HG02938 (cell line): ENCODE results near the gene SGTA.

Source experiments
- ATAC-seq: cut with Tn5 transposase; IDR thresholded peaks from one replicate; pipeline ENCODE4 v1.9.1; 2021; ENCODE audit warnings: mild to moderate bottlenecking, moderate library complexity; ENCODE audit not compliant: unreplicated experiment

Gene SGTA

GRCh38 chr19:2756921-2757881, 25.9 kb downstream of the SGTA start:
- ATAC-seq, result no peak

GRCh38 chr19:2756477-2756876, 26.6 kb downstream of the SGTA start:
- no peak for ATAC-seq

- ATAC-seq, result no peak
These were observed 27.3 kb downstream of the SGTA start for GRCh38 chr19:2755811-2756210.

GRCh38 chr19:2755448-2755705, 27.7 kb downstream of the SGTA start:
- no peak for ATAC-seq

- no peak for ATAC-seq
These were observed 28.2 kb downstream of the SGTA start for GRCh38 chr19:2754659-2755447.

GRCh38 chr19:2751438-2751830, 31.6 kb downstream of the SGTA start:
- no peak for ATAC-seq

GRCh38 chr19:2750808-2751437, 32.1 kb downstream of the SGTA start:
- no peak for ATAC-seq

GRCh38 chr19:2747349-2747748, 35.7 kb downstream of the SGTA start:
- no peak for ATAC-seq

GRCh38 chr19:2744113-2744512, 39.0 kb downstream of the SGTA start:
- ATAC-seq, result no peak

- ATAC-seq, result no peak
These were observed 40.0 kb downstream of the SGTA start for GRCh38 chr19:2743099-2743498.

- no peak for ATAC-seq
These were observed 42.8 kb downstream of the SGTA start for GRCh38 chr19:2740314-2740656.

GRCh38 chr19:2739602-2740313, 43.3 kb downstream of the SGTA start, which contains the start of gene SLC39A3:
SLC39A3 (minus strand) TSS chr19:2740017; CDS start chr19:2737257, 2,760 bp downstream.
- peak; percentile 88 for ATAC-seq

- no peak for ATAC-seq
These were observed 46.4 kb downstream of the SGTA start for GRCh38 chr19:2736550-2737190.

- no peak for ATAC-seq
These were observed 47.7 kb downstream of the SGTA start for GRCh38 chr19:2735374-2735773.

- ATAC-seq, result no peak
These were observed 48.3 kb downstream of the SGTA start for GRCh38 chr19:2734589-2735288.

- ATAC-seq, result no peak
These were observed 49.0 kb downstream of the SGTA start for GRCh38 chr19:2733930-2734588.

GRCh38 chr19:2732883-2733282, 50.2 kb downstream of the SGTA start:
- no peak for ATAC-seq

GRCh38 chr19:2732157-2732725, 50.8 kb downstream of the SGTA start:
- ATAC-seq, result no peak
